NCI-H1436 treated with DMSO at 0.1 percent for 48 hours (cell line): ENCODE data around the gene LEF1.
"Not testable (repeated sequence)": the region's sequence is repeated elsewhere in the genome, so short reads cannot be mapped to it uniquely, and the experiment has no call there.

Source experiments
- DNase-seq: peaks from one replicate; lab custom pipeline; 2025; lab: John Stamatoyannopoulos, UW

Gene LEF1

GRCh38 chr4:108031427-108032083, 137.2 kb downstream of the LEF1 start:
- no peak for DNase-seq

GRCh38 chr4:108030332-108030731, 138.4 kb downstream of the LEF1 start:
- no peak for DNase-seq

- DNase-seq = no peak
Measured at GRCh38 chr4:108029731-108030130, 139.0 kb downstream of the LEF1 start.

GRCh38 chr4:108029016-108029720, 139.6 kb downstream of the LEF1 start:
- DNase-seq = no peak

GRCh38 chr4:108024878-108025165, 143.9 kb downstream of the LEF1 start:
- DNase-seq = no peak

GRCh38 chr4:108024085-108024877, 144.5 kb downstream of the LEF1 start:
- DNase-seq = no peak

- no peak for DNase-seq
Measured at GRCh38 chr4:108018884-108019187, 149.9 kb downstream of the LEF1 start.

- DNase-seq = no peak
Measured at GRCh38 chr4:108018040-108018883, 150.5 kb downstream of the LEF1 start.

GRCh38 chr4:108013955-108014354, 154.8 kb downstream of the LEF1 start:
- no peak for DNase-seq

GRCh38 chr4:108013327-108013726, 155.4 kb downstream of the LEF1 start:
- DNase-seq = no peak

- not testable (repeated sequence) for DNase-seq
Measured at GRCh38 chr4:108012382-108012781, 156.3 kb downstream of the LEF1 start.

- DNase-seq = no peak
Measured at GRCh38 chr4:108010167-108010566, 158.6 kb downstream of the LEF1 start.

- no peak for DNase-seq
Measured at GRCh38 chr4:108008721-108009120, 160.0 kb downstream of the LEF1 start.

GRCh38 chr4:108007984-108008383, 160.7 kb downstream of the LEF1 start:
- DNase-seq = no peak

GRCh38 chr4:108006361-108006760, 162.4 kb downstream of the LEF1 start:
- DNase-seq = no peak

- DNase-seq = no peak
Measured at GRCh38 chr4:108005807-108006206, 162.9 kb downstream of the LEF1 start.

- no peak for DNase-seq
Measured at GRCh38 chr4:108004646-108005045, 164.1 kb downstream of the LEF1 start.

- no peak for DNase-seq
Measured at GRCh38 chr4:108003982-108004515, 164.7 kb downstream of the LEF1 start.

- no peak for DNase-seq
Measured at GRCh38 chr4:108001540-108002135, 167.1 kb downstream of the LEF1 start.

- no peak for DNase-seq
Measured at GRCh38 chr4:107999932-108000539, 168.7 kb downstream of the LEF1 start.

- DNase-seq = no peak
Measured at GRCh38 chr4:107997794-107998193, 170.9 kb downstream of the LEF1 start.
